H1 (cell line): ENCODE measurements around the gene RAB3B. TPM values are rescaled to one million over a fixed set of nuclear protein-coding genes. Genes with fewer than 3 reads are reported as not detected.

Experiments
- CTCF ChIA-PET: fragments of 300-600 bp; sonication (Branson Sonifier 250); formaldehyde crosslinking; loops from one replicate; lab custom pipeline; 2021; ENCODE audit not compliant: partially characterized antibody; lab: Charles Lee
- POLR2A ChIA-PET: fragments of 300-600 bp; sonication (Branson Sonifier 250); formaldehyde crosslinking; loops from one replicate; lab custom pipeline; 2021; ENCODE audit warnings: inconsistent platforms; ENCODE audit not compliant: partially characterized antibody; lab: Charles Lee
- DNase-seq, 2 experiments: peaks; one replicate each; pipeline versions ENCODE4 v3.0.0 to v3.0.0-alpha.2; 2010 to 2022; ENCODE audit warnings: low spot score in 2 of 2, low read depth in 1 of 2, mixed read lengths in 1 of 2
- FAIRE-seq: peaks from 2 replicates; lab custom pipeline; 2011; peaks lifted over from hg19 to GRCh38; lab: Jason Lieb, UNC
- H2AFZ ChIP-seq: 2 replicates; pipeline ENCODE4 v1.8.1; 2012; ENCODE audit warnings: low read length, inconsistent platforms
- H2AK5ac ChIP-seq: 2 replicates; pipeline ENCODE4 v1.6.1; 2013; ENCODE audit warnings: low read depth, low read length
- H2BK120ac ChIP-seq: replicated peaks from 2 replicates; pipeline ENCODE3; 2013; ENCODE audit warnings: low read depth, low read length, inconsistent platforms
- H2BK12ac ChIP-seq: 2 replicates; pipeline ENCODE4 v1.6.1; 2013; ENCODE audit warnings: low read depth, low read length
- H2BK15ac ChIP-seq: 2 replicates; pipeline ENCODE4 v1.6.1; 2013; ENCODE audit warnings: low read length
- H2BK20ac ChIP-seq: 2 replicates; pipeline ENCODE4 v1.6.1; 2013; ENCODE audit warnings: low read length
- H2BK5ac ChIP-seq: 2 replicates; pipeline ENCODE4 v1.6.1; 2013; ENCODE audit warnings: low read depth, low read length
- H3K14ac ChIP-seq: 2 replicates; pipeline ENCODE4 v1.6.1; 2013; ENCODE audit warnings: inconsistent platforms; ENCODE audit not compliant: insufficient read length
- H3K18ac ChIP-seq: 2 replicates; pipeline ENCODE4 v1.6.1; 2013; ENCODE audit warnings: low read length; ENCODE audit errors: extremely low read depth
- H3K23ac ChIP-seq: 2 replicates; pipeline ENCODE4 v1.6.1; 2013; ENCODE audit warnings: inconsistent platforms; ENCODE audit not compliant: insufficient read length
- H3K23me2 ChIP-seq: 2 replicates; pipeline ENCODE4 v1.6.1; 2013; ENCODE audit warnings: low read depth, low read length
- H3K27ac ChIP-seq: 2 replicates; pipeline ENCODE4 v1.6.1; 2011; ENCODE audit warnings: low read depth, low read length, inconsistent platforms
- H3K27me3 ChIP-seq, 4 experiments: replicated peaks in 1 of 4; 1 replicate in 1 of 4; 2 replicates in 3 of 4; pipeline versions ENCODE4 v1.6.1 to v1.8.1; 2011 to 2013; ENCODE audit warnings: low read length in 3 of 4, mild to moderate bottlenecking in 3 of 4, inconsistent platforms in 2 of 4, mixed read lengths in 2 of 4, moderate library complexity in 1 of 4; ENCODE audit not compliant: control insufficient read depth in 3 of 4, insufficient read depth in 3 of 4; ENCODE audit errors: extremely low read depth in 1 of 4
- H3K36me3 ChIP-seq, 4 experiments: 2 replicates each; pipeline versions ENCODE4 v1.6.1 to v1.8.1; 2011 to 2013; ENCODE audit warnings: mild to moderate bottlenecking in 4 of 4, low read length in 3 of 4, moderate library complexity in 2 of 4, control low read depth in 1 of 4, inconsistent platforms in 1 of 4; ENCODE audit not compliant: insufficient read depth in 4 of 4, control insufficient read depth in 2 of 4
- H3K4ac ChIP-seq: replicated peaks from 2 replicates; pipeline ENCODE3; 2013; ENCODE audit warnings: low read length, low read depth, mixed read lengths, inconsistent platforms; ENCODE audit not compliant: insufficient read length
- H3K4me1 ChIP-seq, 4 experiments: replicated peaks in 1 of 4; 1 replicate in 1 of 4; 2 replicates in 3 of 4; pipeline versions ENCODE4 v1.6.1 to v1.8.1; 2011 to 2013; ENCODE audit warnings: low read length in 3 of 4, inconsistent platforms in 2 of 4, mixed read lengths in 1 of 4; ENCODE audit not compliant: insufficient read depth in 4 of 4, control insufficient read depth in 3 of 4
- H3K4me2 ChIP-seq, 2 experiments: 2 replicates each; pipeline versions ENCODE4 v1.6.1 to v1.8.1; 2011 to 2013; ENCODE audit warnings: low read depth in 2 of 2, low read length in 2 of 2, control low read depth in 1 of 2, inconsistent platforms in 1 of 2, mild to moderate bottlenecking in 1 of 2; ENCODE audit not compliant: insufficient read depth in 1 of 2
- H3K4me3 ChIP-seq, 4 experiments: fragments of 200-600, 300-600 bp in 1 of 4; sonication (generic), shearing (Covaris generic), sonication (Bioruptor Twin) in 1 of 4; 2 replicates each; pipeline versions ENCODE4 v1.5.1 to v1.8.1; 2011 to 2016; ENCODE audit warnings: low read length in 4 of 4, low read depth in 3 of 4, control low read depth in 2 of 4, inconsistent platforms in 2 of 4, mild to moderate bottlenecking in 2 of 4, mixed read lengths in 1 of 4, moderate library complexity in 1 of 4; ENCODE audit not compliant: insufficient read depth in 2 of 4; ENCODE audit errors: extremely low read depth in 1 of 4
- H3K56ac ChIP-seq: replicated peaks from 2 replicates; pipeline ENCODE3; 2013; ENCODE audit warnings: low read depth, mild to moderate bottlenecking, mixed read lengths, low read length, inconsistent platforms; ENCODE audit not compliant: insufficient read length
- H3K79me1 ChIP-seq: 2 replicates; pipeline ENCODE4 v1.6.1; 2013; ENCODE audit warnings: low read depth, low read length, control low read depth
- H3K79me2 ChIP-seq, 2 experiments: 2 replicates each; pipeline versions ENCODE4 v1.6.1 to v1.8.1; 2012 to 2013; ENCODE audit warnings: low read length in 2 of 2, mild to moderate bottlenecking in 2 of 2, inconsistent platforms in 1 of 2; ENCODE audit not compliant: insufficient read depth in 2 of 2, control insufficient read depth in 1 of 2
- H3K9ac ChIP-seq, 4 experiments: replicated peaks in 1 of 4; 1 replicate in 1 of 4; 2 replicates in 3 of 4; pipeline versions ENCODE4 v1.6.1 to v1.8.1; 2011 to 2013; ENCODE audit warnings: low read depth in 3 of 4, low read length in 3 of 4, control low read depth in 2 of 4, mild to moderate bottlenecking in 2 of 4, moderate library complexity in 2 of 4, inconsistent platforms in 1 of 4; ENCODE audit errors: extremely low read depth in 1 of 4
- H3K9me3 ChIP-seq, 2 experiments: 2 replicates each; pipeline versions ENCODE4 v1.6.1 to v1.8.1; 2012 to 2013; ENCODE audit warnings: mild to moderate bottlenecking in 2 of 2, moderate library complexity in 2 of 2, control low read depth in 1 of 2, inconsistent platforms in 1 of 2, low read depth in 1 of 2, low read length in 1 of 2, mixed read lengths in 1 of 2; ENCODE audit not compliant: insufficient read depth in 2 of 2
- H4K20me1 ChIP-seq, 2 experiments: replicated peaks in 1 of 2; 2 replicates each; pipeline versions ENCODE3 to v1.8.1; 2011 to 2013; ENCODE audit warnings: inconsistent platforms in 2 of 2, low read length in 2 of 2, mild to moderate bottlenecking in 1 of 2; ENCODE audit not compliant: insufficient read depth in 2 of 2, control insufficient read depth in 1 of 2
- H4K5ac ChIP-seq: 2 replicates; pipeline ENCODE4 v1.6.1; 2013; ENCODE audit warnings: low read length, low read depth, mixed read lengths, inconsistent platforms; ENCODE audit not compliant: insufficient read length
- H4K8ac ChIP-seq: 2 replicates; pipeline ENCODE4 v1.8.0; 2013; ENCODE audit warnings: mild to moderate bottlenecking, moderate library complexity, low read length, inconsistent platforms; ENCODE audit not compliant: insufficient read depth; ENCODE audit errors: extremely low read depth
- H4K91ac ChIP-seq: replicated peaks from 2 replicates; pipeline ENCODE3; 2013; ENCODE audit warnings: low read length, mixed read lengths, inconsistent platforms; ENCODE audit not compliant: insufficient read length
- KDM4A ChIP-seq: IDR thresholded peaks from one replicate; pipeline ENCODE4 v1.7.1; 2012; ENCODE audit warnings: low read depth, mild to moderate bottlenecking, moderate library complexity, low read length, inconsistent platforms; ENCODE audit not compliant: severe bottlenecking
- NRF1 ChIP-seq: IDR thresholded peaks from 2 replicates; pipeline ENCODE4 v1.6.1; 2011; ENCODE audit warnings: mild to moderate bottlenecking, low read depth, low read length, improper control_type of control experiment
- RXRA ChIP-seq: IDR thresholded peaks from 2 replicates; pipeline ENCODE4 v1.6.1; 2011; ENCODE audit warnings: low read depth, mild to moderate bottlenecking, low read length, moderate library complexity; ENCODE audit not compliant: insufficient read depth
- WGBS, 2 experiments: shearing (Covaris generic) in 1 of 2; methylation state at CpG; one replicate each; pipeline versions ENCODE4 v1.1.6 to v1.1.7; 2013 to 2015; ENCODE audit warnings: low lambda C conversion rate in 2 of 2, mixed read lengths in 2 of 2, inconsistent platforms in 1 of 2, low coverage in 1 of 2, missing lambda C conversion rate in 1 of 2; ENCODE audit not compliant: insufficient replicate concordance in 2 of 2, insufficient coverage in 1 of 2, insufficient read length in 1 of 2; ENCODE audit errors: extremely low coverage in 1 of 2, missing lambda C conversion rate in 1 of 2; 5-methylcytosine and 5-hydroxymethylcytosine counted together
- polyA plus RNA-seq, 7 experiments: library from polyadenylated mRNA; depleted of rRNA in 3 of 7; stranded (reverse) in 5 of 7; unstranded in 2 of 7; fragments of >200 nt in 5 of 7; fragments of 200-250 nt in 2 of 7; gene quantifications; 1 replicate in 5 of 7; 2 replicates in 1 of 7; 4 replicates in 1 of 7; pipeline versions ENCODE4 v1.2.1 to v1.2.3, GENCODE V29; 2011 to 2013; ENCODE audit warnings: missing spikeins in 2 of 7, mixed read lengths in 2 of 7
- total RNA-seq: library from RNA; stranded (reverse); fragmentation: NEBNext Ultra II Directional; extraction: Animal tissue kit (Norgen Biotek cat#: 25700); gene quantifications from 2 replicates; pipeline ENCODE4 v1.2.1, GENCODE V29; 2021
- TF ChIP-seq, protein P1 (sequence below): IDR thresholded peaks from 2 replicates; pipeline ENCODE4 v1.6.1; 2011; ENCODE audit warnings: low read depth, mild to moderate bottlenecking, low read length; ENCODE audit not compliant: insufficient read depth

The RAB3B gene
- total and polyA plus RNA-seq, 2 of the 8 experiments (the other 6 are each of a cell fraction or from before 2014, with no cell fraction given): 12.5 to 36.8 TPM

DNA sequence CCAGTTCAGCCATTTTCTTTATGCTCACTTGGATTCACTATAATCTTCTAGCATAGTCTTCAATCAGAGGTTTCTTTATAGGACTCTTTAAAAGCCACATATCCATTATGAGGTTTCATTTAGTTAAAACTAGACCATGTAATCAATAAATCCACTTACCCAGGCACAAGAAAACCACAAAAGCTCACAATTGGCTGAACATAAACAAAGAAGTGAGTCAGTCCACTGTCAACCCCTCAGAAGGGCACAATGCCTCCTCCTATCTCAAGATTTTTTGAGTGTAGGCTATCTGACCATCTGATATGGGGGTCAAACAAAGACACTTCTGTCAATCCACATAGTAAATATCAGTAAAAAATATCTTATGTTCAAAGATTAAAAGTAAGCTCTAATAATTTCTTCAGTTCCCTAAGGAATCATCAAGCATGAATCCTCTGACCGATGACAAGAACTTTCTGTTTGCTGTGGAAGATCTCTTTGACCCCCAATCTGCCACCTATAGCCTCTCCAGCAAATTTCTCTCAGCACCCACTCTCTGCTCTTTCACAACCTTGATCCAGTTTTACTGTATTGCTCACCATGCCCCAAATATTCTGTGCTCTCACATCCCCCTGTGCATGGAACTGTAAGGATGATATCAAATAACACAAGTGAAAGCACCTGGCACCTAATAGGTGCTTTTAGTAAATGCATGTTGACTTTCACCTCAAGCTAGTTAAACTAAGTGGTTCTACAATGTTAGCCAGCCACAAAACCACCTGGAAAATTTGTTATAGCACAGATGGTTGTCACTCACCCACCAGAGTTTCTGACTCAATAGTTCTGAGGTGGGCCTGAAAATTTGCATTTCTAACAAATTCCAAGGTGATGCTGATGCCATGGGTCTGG is 16.7 kb downstream of the RAB3B start:
- Histone ChIP-seq H3K14ac (no peak overlapping the region), H4K8ac (no peak overlapping the region), H2BK5ac (no peak overlapping the region), H3K4me1 (no peaks in the 10 kb centered on the region), H3K9ac (no peak overlapping the region), H3K27me3 (no peaks in the 10 kb centered on the region), H3K23ac (no peak overlapping the region), H3K79me1 (no peaks in the 10 kb centered on the region), H3K4me2 (no peak overlapping the region), H3K56ac (no peak overlapping the region), H3K4me3 (no peak overlapping the region), H3K18ac (no peak overlapping the region), H4K91ac (no peak overlapping the region), H3K36me3 (peaks cover 7 to 76% (median 28%) of the 10 kb centered on the region in 4 experiments), H3K4ac (no peak overlapping the region), H4K20me1 (no peaks in the 10 kb centered on the region), H2BK15ac (no peak overlapping the region), H4K5ac (no peak overlapping the region), H2AK5ac (no peak overlapping the region), H2BK12ac (no peak overlapping the region), H3K79me2 (peaks cover 0 to 4% of the 10 kb centered on the region in 2 experiments; a peak in 1 of 4 replicates), H3K23me2 (no peaks in the 10 kb centered on the region), H2BK20ac (no peak overlapping the region), H3K9me3 (no peaks in the 10 kb centered on the region), H2BK120ac (no peak overlapping the region), H3K27ac (no peak overlapping the region), H2AFZ (no peak overlapping the region)
- FAIRE-seq (no peak), DNase-seq (no peak)
- ChIA-PET CTCF (interaction anchor here (0.6 to 0.9 kb wide), 2 partner anchors 49 to 825 kb away, joined by 4 read pairs; no protein-coding TSS in a partner anchor), POLR2A (interaction anchor here (1.1 kb wide), 1 partner anchor 10 kb away, joined by 3 read pairs; no protein-coding TSS in a partner anchor)
- WGBS, 2 experiments: 90% methylated on average over 1 of the region's 1 CpG; no CpG with 5 or more reads in 1 of the 2 experiments
- TF ChIP-seq, protein P1, sequence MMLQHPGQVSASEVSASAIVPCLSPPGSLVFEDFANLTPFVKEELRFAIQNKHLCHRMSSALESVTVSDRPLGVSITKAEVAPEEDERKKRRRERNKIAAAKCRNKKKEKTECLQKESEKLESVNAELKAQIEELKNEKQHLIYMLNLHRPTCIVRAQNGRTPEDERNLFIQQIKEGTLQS: no peak
- TF ChIP-seq KDM4A (no peak), RXRA (no peak), NRF1 (no peak)
